Skeletal muscle satellite cell (primary cell): ENCODE results near the gene PREX1.

ENCODE experiments used
- H3K27me3 ChIP-seq: 2 replicates; pipeline ENCODE4 v1.7.0; 2013; ENCODE audit warnings: low read length; ENCODE audit not compliant: control insufficient read depth, insufficient read depth
- H3K36me3 ChIP-seq: 2 replicates; pipeline ENCODE4 v1.7.0; 2013; ENCODE audit warnings: mild to moderate bottlenecking, control low read depth, low read length; ENCODE audit not compliant: insufficient read depth
- H3K4me1 ChIP-seq: 2 replicates; pipeline ENCODE4 v1.7.0; 2013; ENCODE audit warnings: low read length; ENCODE audit not compliant: control insufficient read depth, insufficient read depth
- H3K4me2 ChIP-seq: 2 replicates; pipeline ENCODE4 v1.7.0; 2013; ENCODE audit warnings: mild to moderate bottlenecking, low read length
- H3K4me3 ChIP-seq: 2 replicates; pipeline ENCODE4 v1.7.0; 2013; ENCODE audit warnings: low read length
- H3K9ac ChIP-seq: 2 replicates; pipeline ENCODE4 v1.7.0; 2013; ENCODE audit warnings: mild to moderate bottlenecking, low read depth, low read length, moderate library complexity
- H3K9me3 ChIP-seq: replicated peaks from 2 replicates; pipeline ENCODE4 v1.7.0; 2013; ENCODE audit warnings: mild to moderate bottlenecking, control low read depth, low read length

Gene PREX1

GRCh38 chr20:48786951-48787705, 40.7 kb downstream of the PREX1 start:
- no peak overlapping the region for H3K4me3 ChIP-seq
- H3K27me3 ChIP-seq: peaks cover 7% of the 10 kb centered on the region
- H3K4me2 ChIP-seq: no peak overlapping the region
- peaks cover 27% of the 10 kb centered on the region for H3K4me1 ChIP-seq
- H3K9me3 ChIP-seq: no peaks in the 10 kb centered on the region
- no peak overlapping the region for H3K9ac ChIP-seq
- no peaks in the 10 kb centered on the region for H3K36me3 ChIP-seq

- H3K9me3 ChIP-seq: no peaks in the 10 kb centered on the region
- no peak overlapping the region for H3K4me2 ChIP-seq
- no peak overlapping the region for H3K4me3 ChIP-seq
- peaks cover 7% of the 10 kb centered on the region for H3K27me3 ChIP-seq
- peaks cover 14% of the 10 kb centered on the region for H3K4me1 ChIP-seq
- no peak overlapping the region for H3K9ac ChIP-seq
- H3K36me3 ChIP-seq: no peaks in the 10 kb centered on the region
Observed at GRCh38 chr20:48785801-48786200, 42.0 kb downstream of the PREX1 start.

DNA sequence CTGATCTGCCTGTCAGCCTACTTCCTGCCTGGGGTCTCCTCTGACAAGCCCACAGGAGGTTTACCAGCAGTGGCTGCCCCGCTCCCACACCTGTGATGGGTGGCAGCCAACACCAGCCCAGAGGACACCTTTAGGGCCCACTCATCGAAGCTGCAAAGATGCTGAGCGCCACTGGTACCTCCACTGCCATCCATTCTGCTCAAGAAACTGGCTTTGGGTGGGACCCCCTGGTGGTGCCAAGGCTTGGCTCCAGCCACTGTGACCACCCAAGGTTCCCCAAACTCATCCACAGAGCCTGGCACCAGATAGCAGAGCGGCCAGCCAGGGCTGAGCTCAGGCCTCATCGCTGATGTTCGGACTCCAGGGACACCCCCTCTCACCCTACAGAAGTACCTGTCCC, 42.5 kb downstream of the PREX1 start:
- Histone ChIP-seq H3K9me3 (no peaks in the 10 kb centered on the region), H3K9ac (no peak overlapping the region), H3K4me3 (no peak overlapping the region), H3K27me3 (peaks cover 7% of the 10 kb centered on the region), H3K4me2 (no peak overlapping the region), H3K36me3 (no peaks in the 10 kb centered on the region), H3K4me1 (peaks cover 12% of the 10 kb centered on the region)

- no peak overlapping the region for H3K4me2 ChIP-seq
- no peak overlapping the region for H3K4me3 ChIP-seq
Observed at GRCh38 chr20:48784273-48784641, 43.5 kb downstream of the PREX1 start.

DNA sequence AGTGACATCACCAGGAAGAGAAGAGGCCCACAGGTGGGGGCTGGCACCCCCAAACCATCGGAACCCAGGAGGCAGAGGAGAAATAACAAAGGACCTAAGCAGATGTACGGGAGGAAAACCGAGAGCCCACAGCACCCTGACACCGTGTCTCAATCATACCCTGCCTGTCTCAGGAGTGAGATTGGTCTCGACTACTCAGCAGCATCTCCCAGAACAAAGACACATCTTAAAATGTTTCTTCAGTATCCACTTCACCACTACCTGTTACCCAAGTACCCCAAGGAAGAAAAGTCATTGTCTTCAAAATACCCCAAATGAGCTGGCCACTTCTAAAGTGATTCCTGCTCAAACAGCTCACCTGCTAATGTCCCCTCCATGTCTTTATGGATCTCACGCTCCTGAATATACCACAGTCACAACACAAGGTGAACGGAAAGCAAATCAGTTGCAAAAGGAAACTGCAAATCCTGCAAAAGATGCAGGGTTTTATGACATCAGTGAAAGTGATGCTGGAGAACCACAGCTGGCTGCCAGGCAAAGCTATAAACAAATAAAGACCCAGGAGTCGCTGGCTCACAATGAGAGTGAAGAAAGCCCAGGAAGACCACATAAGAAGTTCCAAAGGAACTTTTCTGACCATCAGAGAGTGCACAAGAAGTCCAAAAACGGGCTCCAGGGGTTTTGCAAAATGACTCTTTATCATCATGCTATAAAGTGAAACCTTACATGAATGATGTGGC, 44.1 kb downstream of the PREX1 start:
- Histone ChIP-seq H3K27me3 (no peaks in the 10 kb centered on the region), H3K9me3 (peaks cover 6% of the 10 kb centered on the region), H3K4me1 (peaks cover 12% of the 10 kb centered on the region), H3K4me2 (no peak overlapping the region), H3K4me3 (no peak overlapping the region), H3K9ac (no peak overlapping the region), H3K36me3 (no peaks in the 10 kb centered on the region)

More at GRCh38 chr20:48784273-48784641, 43.5 kb downstream of the PREX1 start:
- Histone ChIP-seq H3K36me3 (no peaks in the 10 kb centered on the region), H3K9me3 (peaks cover 5% of the 10 kb centered on the region), H3K4me1 (peaks cover 12% of the 10 kb centered on the region), H3K27me3 (peaks cover 3% of the 10 kb centered on the region), H3K9ac (no peak overlapping the region)

DNA sequence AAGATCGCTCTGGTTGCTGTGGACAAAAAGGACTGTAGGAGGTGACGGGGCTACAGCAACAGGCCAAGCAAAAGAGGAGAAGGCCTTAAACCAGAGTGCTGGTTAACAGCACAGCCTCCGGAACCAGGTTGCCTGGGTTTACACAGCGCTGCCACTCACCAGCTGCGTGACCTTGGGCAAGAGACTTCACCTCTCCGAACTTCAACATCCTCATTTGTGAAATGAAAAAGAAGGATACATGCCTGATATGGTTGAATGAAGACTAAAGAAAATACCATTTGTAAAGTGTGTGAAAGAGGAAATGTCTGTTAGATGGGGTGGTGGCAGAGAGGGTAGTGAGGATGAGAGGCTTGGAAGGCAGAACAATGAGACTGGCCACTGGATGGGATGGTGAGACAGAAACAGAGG, 44.9 kb downstream of the PREX1 start:
- Histone ChIP-seq H3K36me3 (no peaks in the 10 kb centered on the region), H3K27me3 (no peaks in the 10 kb centered on the region), H3K4me2 (no peak overlapping the region), H3K4me3 (no peak overlapping the region), H3K9ac (no peak overlapping the region), H3K9me3 (peaks cover 6% of the 10 kb centered on the region), H3K4me1 (peaks cover 6% of the 10 kb centered on the region)

DNA sequence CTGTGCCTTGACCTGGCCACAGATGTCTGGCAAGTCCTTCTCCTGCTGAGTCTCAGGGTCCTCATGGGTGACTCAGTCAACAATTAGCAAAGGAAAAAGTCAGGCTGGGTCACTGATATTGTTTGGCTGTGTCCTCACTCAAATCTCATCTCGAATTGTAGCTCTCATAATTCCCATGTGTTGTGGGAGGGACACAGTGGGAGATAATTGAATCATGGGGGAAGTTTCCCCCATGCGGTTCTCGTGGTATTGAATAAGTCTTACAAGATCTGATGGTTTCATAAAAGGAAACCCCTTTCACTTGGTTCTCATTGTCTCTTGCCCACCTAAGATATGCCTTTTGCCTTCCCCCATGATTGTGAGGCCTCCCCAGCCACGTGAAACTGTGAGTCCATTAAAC, 45.7 kb downstream of the PREX1 start:
- H3K4me3 ChIP-seq: no peak overlapping the region
- no peak overlapping the region for H3K9ac ChIP-seq
- peaks cover 6% of the 10 kb centered on the region for H3K9me3 ChIP-seq
- no peaks in the 10 kb centered on the region for H3K27me3 ChIP-seq
- H3K36me3 ChIP-seq: no peaks in the 10 kb centered on the region
- no peaks in the 10 kb centered on the region for H3K4me1 ChIP-seq
- no peak overlapping the region for H3K4me2 ChIP-seq

DNA sequence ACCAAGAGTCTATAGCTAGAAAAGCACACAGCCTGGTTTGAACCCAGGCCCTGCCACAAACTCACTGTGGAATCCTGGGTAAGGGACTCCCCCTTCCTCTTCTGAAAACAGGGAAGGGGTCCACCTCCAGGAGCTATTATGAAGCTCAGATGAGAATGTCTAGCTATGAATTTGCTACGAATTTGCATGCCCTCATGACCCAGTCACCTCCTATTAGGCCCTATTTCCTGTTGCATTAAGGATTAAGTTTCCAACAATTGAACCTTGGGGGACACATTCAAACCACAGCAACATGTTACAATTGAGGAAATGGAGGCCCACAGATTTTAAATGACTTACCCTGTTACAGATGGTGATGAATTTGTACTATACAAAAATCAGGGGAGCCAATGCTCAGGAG, 46.2 kb downstream of the PREX1 start:
- Histone ChIP-seq H3K4me1 (peaks cover 3% of the 10 kb centered on the region), H3K27me3 (no peaks in the 10 kb centered on the region), H3K9ac (no peak overlapping the region)

DNA sequence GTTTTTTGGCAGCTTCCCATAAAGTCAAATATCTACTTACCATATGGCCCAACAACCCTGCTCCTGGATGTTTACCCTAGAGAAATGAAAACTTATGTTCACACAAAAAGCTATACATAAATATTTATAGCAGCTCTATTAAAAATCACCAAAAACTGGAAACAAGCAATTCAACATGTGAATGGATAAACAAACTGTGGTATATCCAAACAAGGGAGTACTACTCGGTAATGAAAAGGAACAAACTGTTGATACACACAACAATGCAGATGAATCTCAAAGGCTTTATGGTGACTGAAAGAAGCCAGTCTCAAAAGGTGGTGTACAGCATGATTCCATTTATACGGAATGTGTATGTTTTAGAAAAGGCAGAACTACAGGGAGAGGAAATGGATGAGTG, 48.4 kb downstream of the PREX1 start:
- peaks cover 6% of the 10 kb centered on the region for H3K9me3 ChIP-seq
- H3K4me3 ChIP-seq: no peak overlapping the region
- H3K36me3 ChIP-seq: no peaks in the 10 kb centered on the region
- H3K4me1 ChIP-seq: peaks cover 6% of the 10 kb centered on the region
- no peak overlapping the region for H3K9ac ChIP-seq
- no peaks in the 10 kb centered on the region for H3K27me3 ChIP-seq
- no peak overlapping the region for H3K4me2 ChIP-seq

More for the DNA sequence above, 46.2 kb downstream of the PREX1 start:
- H3K36me3 ChIP-seq: no peaks in the 10 kb centered on the region
- no peak overlapping the region for H3K4me3 ChIP-seq
- H3K9me3 ChIP-seq: peaks cover 6% of the 10 kb centered on the region
- H3K4me2 ChIP-seq: no peak overlapping the region

DNA sequence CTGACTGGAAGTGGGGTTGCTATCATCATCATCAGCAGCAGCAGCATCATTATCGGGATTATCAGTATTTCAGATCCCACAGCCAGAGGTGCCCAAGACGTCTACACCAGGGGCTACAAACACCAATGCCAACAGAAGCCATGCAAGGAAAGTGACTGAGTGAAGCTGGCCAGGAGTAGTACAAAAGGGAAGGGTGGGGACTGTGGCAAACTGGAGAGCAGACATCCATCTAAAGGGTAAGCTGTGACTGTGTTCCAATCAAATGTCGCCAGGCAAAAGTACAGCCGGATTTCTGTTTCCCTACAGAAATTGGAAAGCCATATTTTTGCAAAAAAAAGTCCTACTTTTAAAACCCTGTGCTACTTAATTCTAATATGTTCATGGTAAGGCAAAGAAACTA, 50.0 kb downstream of the PREX1 start:
- peaks cover 6% of the 10 kb centered on the region for H3K4me1 ChIP-seq
- H3K4me3 ChIP-seq: no peak overlapping the region
- no peaks in the 10 kb centered on the region for H3K36me3 ChIP-seq
- no peak overlapping the region for H3K9ac ChIP-seq
- H3K4me2 ChIP-seq: no peak overlapping the region
- peaks cover 6% of the 10 kb centered on the region for H3K9me3 ChIP-seq
- no peaks in the 10 kb centered on the region for H3K27me3 ChIP-seq

DNA sequence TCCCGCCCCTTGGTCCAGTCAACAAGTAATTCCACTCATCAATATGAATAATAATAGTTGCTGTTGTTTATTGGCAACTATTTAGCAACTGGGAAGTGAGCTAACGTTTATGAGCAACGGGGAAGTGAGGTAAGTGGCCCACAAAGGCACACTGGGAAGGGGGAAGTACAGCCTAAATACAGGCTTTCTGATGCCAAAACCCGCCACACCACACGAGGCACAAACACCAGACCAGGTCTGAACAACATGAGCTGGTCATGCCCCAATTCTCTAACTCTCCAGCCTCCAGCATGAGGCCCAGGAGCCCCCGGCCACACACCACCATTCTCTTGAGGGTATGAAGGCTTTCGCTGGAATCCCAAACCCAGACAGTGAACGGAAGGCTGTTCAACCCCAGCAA, 50.8 kb downstream of the PREX1 start:
- no peak overlapping the region for H3K4me3 ChIP-seq
- peaks cover 6% of the 10 kb centered on the region for H3K4me1 ChIP-seq
- H3K27me3 ChIP-seq: no peaks in the 10 kb centered on the region
- no peaks in the 10 kb centered on the region for H3K36me3 ChIP-seq
- H3K9ac ChIP-seq: no peak overlapping the region
- peaks cover 6% of the 10 kb centered on the region for H3K9me3 ChIP-seq
- no peak overlapping the region for H3K4me2 ChIP-seq

GRCh38 chr20:48776306-48776705, 51.5 kb downstream of the PREX1 start:
- peaks cover 6% of the 10 kb centered on the region for H3K4me1 ChIP-seq
- peaks cover 6% of the 10 kb centered on the region for H3K9me3 ChIP-seq
- no peak overlapping the region for H3K4me2 ChIP-seq
- H3K36me3 ChIP-seq: no peaks in the 10 kb centered on the region
- H3K9ac ChIP-seq: no peak overlapping the region
- no peak overlapping the region for H3K4me3 ChIP-seq
- no peaks in the 10 kb centered on the region for H3K27me3 ChIP-seq
